ENCODE data around the gene CLEC4D.

Gene CLEC4D

GRCh38 chr12:8507596-8507995, 5.7 kb upstream of the CLEC4D start:
- DNase-seq (ENCODE audit: low read depth), result no peak
- no peak for TF ChIP-seq CTCF (conservative IDR thresholded peaks at IDR 0.05; ENCODE audit: control insufficient read depth, insufficient read depth, low read depth, low read length)
- H3K4me3 ChIP-seq (ENCODE audit: control insufficient read depth, low read depth, low read length), result no peak overlapping the region

- no peak for DNase-seq (ENCODE audit: low read depth)
- H3K4me3 ChIP-seq (ENCODE audit: control insufficient read depth, low read depth, low read length), result no peak overlapping the region
- no peak for TF ChIP-seq CTCF (conservative IDR thresholded peaks at IDR 0.05; ENCODE audit: control insufficient read depth, insufficient read depth, low read depth, low read length)
Observed at GRCh38 chr12:8508223-8508622, 5.1 kb upstream of the CLEC4D start.

- H3K4me3 ChIP-seq (ENCODE audit: control insufficient read depth, low read depth, low read length), result no peak overlapping the region
- DNase-seq (ENCODE audit: low read depth), result no peak
- no peak for TF ChIP-seq CTCF (conservative IDR thresholded peaks at IDR 0.05; ENCODE audit: control insufficient read depth, insufficient read depth, low read depth, low read length)
Observed at GRCh38 chr12:8508910-8509841, 4.1 kb upstream of the CLEC4D start.

GRCh38 chr12:8517971-8518370, 4.7 kb downstream of the CLEC4D start:
- H3K4me3 ChIP-seq (ENCODE audit: control insufficient read depth, low read depth, low read length), result no peak overlapping the region
- no peak for DNase-seq (ENCODE audit: low read depth)
- TF ChIP-seq CTCF (conservative IDR thresholded peaks at IDR 0.05; ENCODE audit: control insufficient read depth, insufficient read depth, low read depth, low read length), result no peak

- no peak for DNase-seq (ENCODE audit: low read depth)
- H3K4me3 ChIP-seq (ENCODE audit: control insufficient read depth, low read depth, low read length), result no peak overlapping the region
- TF ChIP-seq CTCF (conservative IDR thresholded peaks at IDR 0.05; ENCODE audit: control insufficient read depth, insufficient read depth, low read depth, low read length), result no peak
Observed at GRCh38 chr12:8519171-8519570, 5.9 kb downstream of the CLEC4D start.

- TF ChIP-seq CTCF (conservative IDR thresholded peaks at IDR 0.05; ENCODE audit: control insufficient read depth, insufficient read depth, low read depth, low read length), result no peak
- DNase-seq (ENCODE audit: low read depth), result no peak
- no peak overlapping the region for H3K4me3 ChIP-seq (ENCODE audit: control insufficient read depth, low read depth, low read length)
Observed at GRCh38 chr12:8527250-8528130, 14.2 kb downstream of the CLEC4D start.

All from fibroblast of mammary gland (primary cell).